Activated gamma-delta T cell treated with Interleukin-2 at 50 U/mL for 16 hours (primary cell): ENCODE measurements around the gene DMBT1.
A peak's percentile ranks its signal among the peaks of the same experiment; 100 is the strongest.
"Not testable (repeated sequence)": the region's sequence is repeated elsewhere in the genome, so short reads cannot be mapped to it uniquely, and the experiment has no call there.

Experiments used
- DNase-seq: peaks from one replicate; pipeline ENCODE4 v3.0.0-alpha.2; 2020

DMBT1 gene

DNA sequence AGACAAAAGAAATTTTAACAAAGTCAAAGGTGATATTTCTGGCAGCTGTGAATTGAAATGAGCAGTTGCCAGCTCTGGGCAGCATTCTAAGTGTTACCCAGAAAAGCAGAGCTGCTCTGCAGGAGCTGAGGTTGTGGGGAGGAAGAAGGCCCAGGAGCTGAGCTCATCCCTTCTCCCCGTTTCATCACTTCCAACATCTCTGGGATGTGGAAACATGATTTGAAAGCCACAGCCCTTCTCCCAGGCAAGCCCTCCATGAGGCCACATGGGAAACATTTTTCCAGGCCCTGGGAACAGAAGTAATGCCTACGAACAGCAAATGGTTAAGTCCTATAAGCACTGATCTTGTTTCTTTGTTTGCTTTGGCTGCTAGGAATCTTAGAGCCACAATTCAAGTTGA, 10.9 kb upstream of the DMBT1 start:
- DNase-seq: no peak

DNA sequence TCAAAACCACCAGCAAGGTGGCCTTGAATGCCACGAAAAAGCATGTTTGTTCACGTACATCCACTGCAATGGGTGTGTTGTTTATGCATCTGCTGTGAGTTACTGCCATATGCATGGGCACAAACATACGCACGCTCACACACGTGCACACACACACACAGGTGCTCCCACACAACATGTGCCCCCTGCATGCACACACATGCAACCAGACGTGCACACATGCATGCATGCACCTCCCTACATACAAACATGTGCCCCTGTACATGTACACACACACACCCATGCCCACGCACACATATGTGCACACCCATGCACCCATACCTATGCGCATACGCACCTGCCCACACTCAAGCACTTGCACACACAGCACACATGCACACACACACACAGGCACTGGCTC, 10.1 kb upstream of the DMBT1 start:
- DNase-seq: no peak

DNA sequence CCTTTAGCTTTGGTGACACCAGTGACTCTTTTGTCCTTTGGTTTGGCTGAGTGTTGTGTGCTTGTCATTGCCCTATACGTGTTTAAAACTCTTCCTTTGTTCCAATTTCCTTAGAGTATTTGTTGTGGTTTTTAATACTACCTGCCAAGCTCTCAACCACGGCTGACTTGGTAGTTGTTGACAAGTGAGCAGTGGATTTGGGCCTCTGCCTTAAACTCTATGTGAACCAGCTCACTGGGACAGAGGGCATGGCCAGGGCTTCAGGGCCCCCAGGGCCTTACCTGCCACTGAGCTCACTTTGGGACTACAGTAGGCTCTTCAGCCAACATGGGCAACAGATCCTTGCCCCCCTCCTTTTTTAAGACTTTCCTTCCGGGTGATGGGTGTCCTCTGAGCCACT, 9.6 kb upstream of the DMBT1 start:
- DNase-seq: no peak

DNA sequence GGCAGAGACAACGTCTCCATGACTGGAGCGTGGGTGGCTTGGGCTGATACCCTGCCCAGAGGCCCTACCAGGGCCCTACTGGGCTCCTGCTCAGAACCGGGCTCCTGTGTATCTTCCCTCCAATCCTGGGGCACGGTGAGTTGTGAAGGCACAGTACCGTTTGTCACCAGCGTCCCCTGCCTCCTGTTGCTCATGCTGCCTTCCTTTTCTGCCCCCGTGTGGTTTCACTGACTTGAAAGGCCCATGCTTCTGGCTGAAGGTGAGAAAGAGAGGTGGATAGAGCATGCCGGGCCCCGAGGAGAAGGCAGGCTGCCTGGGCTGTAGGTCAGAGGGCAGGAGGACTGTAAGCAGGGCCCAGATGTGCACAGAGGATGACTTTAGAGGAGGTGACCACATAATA, 9.1 kb upstream of the DMBT1 start:
- DNase-seq: peak; percentile 46

DNA sequence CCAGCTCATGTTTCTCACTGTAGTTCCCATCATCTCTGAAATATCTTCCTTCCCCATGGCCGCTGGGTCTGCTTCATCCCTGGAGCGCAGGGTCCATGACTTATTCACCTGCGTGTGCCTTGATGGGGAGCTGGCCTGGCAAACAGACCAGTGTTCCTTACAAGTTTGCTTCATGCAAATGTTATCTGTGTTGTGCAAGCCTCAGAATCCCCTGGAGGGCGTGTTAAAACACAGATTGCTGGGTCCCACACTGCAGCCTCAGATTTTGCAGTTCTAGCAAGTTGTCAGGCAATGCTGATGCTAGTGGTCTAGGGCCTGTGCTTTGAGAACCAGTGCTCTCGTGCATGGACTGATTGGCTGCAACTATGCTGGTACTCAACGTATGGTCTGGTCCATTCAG, 7.2 kb upstream of the DMBT1 start:
- DNase-seq: no peak

DNA sequence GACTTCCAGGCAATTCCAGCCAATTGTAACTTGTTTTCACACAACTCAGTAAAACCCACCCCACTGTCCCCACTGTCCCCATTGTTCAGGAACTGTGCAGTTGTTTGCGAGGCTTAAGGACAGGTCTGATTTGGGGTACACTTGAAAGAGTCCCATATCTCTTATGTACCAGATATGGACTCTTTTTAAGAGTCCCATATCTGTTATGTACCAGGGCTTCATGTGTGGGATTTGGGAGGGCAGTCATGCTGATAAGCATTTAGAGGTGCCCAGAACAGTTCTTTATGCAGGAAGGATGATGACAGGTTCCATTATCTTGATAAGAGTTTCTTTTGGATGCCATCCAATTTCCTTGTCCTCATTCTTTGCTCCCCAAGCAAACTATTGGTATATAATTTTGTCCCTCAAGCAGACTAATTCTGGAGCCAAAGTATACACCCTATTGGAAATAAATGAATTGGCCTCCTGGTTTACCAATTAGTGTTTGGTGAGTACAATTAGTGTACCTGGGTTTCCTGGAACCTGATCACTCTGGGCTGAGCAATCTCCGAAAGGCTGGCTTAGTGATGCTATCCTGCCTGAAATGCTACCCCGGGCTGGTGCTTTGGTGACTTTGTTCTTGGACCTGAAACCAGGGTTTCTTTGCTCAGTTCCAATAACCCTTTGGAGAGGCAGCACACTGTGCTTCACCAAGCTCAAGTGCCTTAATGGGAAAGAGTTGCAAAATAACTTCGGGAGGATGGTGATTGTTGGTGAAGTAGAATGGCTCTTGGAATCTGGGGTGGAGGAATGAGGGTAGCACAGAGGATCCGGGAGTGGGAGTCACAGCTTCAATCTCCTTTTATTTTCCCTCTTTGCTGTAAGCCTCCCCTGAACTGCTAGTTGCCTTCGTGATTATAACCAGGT, 6.2 kb upstream of the DMBT1 start:
- DNase-seq: no peak

DNA sequence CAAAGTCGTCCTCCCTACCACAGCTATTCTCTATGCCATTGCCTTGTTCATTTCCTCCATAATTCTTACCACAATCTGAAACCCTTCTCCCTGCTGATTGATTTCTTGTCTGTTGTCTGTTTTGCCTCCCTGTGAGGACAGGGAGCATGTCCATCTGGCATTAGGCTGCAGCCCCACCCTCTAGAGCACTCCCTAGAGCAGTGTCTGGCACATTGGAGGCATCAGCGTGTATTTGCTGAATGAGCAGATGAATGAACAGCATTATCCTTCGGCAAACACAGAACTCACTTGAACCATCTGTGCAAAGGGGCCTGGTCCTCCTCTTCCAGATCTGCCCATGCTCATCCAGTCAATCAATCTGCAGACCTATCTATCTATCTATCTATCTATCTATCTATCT, 5.1 kb upstream of the DMBT1 start:
- DNase-seq: no peak

DNA sequence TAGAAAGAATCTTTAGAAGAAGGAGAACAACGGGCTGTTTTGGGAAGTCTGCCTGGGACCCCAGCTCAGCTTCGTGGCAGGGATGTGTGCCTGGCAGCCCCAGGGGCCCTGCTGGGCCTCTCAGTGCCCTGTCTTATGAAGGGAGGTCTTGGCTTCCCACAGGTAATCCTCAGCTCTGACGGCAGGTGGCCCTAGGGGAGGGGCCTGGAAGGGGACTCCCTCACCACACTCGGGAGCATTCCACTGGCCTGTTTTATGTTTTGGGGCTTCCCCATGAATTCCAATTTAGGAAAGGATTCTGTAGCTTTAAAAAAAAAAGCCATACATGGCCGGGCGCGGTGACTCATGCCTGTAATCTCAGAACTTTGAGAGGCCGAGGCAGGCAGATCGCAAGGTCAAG, 3.0 kb upstream of the DMBT1 start:
- no peak for DNase-seq

DNA sequence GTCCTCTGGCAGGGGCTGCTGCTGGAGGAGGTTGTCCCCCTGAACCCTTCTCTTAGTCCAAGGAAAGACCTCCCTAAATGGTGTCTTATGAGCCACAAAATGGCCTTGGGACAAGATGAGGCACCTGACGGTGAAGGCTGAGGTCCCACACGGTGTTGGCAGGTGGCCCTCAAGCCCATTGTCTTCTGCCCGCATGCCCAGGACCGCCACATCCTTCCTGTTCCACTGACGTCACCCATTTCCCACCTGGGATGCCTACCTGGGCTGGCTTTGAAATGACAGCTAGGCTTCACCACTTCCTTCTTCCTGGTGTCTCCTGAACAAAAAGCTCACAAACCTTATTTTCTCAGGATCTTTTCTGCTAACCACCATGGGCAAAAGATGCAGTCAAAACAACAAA, 2.1 kb upstream of the DMBT1 start:
- DNase-seq: no peak

DNA sequence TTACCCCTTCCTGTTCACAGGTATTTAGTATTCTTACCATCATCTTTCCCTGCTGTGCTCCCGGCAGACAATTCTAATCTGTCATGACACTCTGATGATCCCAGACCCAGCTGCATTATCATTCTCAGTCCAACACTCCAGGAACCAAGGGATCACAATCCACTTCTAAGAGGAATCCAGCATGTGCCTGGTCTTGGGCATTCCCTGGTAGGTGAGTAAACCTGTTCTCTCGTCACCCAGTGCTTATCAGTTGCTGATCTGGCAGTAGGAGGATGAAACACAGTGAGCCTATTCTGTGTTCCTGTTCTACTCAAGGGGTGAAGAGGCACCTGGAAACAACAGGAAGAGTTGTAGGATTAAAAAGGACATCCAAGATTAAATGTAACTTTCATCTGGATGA, 1.3 kb upstream of the DMBT1 start:
- DNase-seq: no peak

DNA sequence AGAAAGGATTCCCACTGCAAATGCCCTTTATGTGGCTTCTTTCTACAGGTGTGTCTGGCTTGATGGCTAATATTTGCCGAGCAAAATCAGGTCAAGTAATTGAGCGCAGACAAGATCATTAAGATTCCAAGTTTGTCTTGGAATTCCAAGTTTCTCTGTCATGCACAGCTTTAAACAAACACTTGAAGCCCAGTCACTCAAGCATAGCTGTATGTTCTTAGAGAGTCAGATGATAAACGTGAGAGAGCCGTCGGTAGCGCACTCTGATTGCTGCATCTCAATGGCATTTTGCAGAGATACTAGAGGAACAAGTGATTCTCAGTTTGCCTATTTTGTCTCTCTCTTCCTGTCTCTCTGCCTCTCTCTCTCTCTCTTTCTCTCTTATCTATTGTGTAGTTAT, 658 bp downstream of the DMBT1 start:
- DNase-seq: no peak

DNA sequence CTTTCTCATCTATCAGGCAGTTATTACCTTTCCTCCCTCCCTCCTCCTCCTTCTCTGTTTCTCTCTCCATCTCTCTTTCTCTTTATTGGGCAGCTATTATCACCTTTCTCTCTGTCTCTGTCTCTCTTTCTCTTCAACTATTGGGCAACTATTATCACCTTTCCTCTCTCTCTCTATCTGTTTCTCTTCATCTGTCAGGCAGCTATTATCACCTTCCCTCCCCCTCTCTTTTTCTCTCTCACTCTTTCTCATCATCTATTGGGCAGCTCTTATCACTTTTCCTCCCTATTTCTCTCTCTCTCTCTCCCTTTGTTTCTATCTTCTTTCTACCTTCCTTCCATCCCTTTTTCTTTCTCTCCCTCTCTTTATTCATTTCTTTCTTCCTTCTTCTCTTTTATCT, 1.2 kb downstream of the DMBT1 start:
- DNase-seq: no peak

DNA sequence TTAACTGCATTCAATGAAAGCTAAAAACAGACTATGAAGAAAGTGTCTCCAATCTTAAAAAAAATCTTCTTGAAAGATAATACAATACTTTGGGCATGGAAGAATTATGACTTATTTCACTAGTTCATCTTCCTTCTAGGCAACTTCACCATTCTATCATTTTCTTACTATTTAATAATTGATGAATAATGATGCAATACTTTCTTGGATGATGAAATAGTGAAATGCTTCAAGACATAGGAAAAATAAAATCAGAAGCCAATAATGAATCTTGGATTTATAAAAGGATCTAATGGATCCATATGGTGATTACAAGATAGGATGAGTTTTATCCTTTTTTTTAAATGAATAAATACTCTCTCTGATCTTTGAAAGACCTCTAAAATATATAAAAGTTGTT, 4.4 kb downstream of the DMBT1 start:
- no peak for DNase-seq

DNA sequence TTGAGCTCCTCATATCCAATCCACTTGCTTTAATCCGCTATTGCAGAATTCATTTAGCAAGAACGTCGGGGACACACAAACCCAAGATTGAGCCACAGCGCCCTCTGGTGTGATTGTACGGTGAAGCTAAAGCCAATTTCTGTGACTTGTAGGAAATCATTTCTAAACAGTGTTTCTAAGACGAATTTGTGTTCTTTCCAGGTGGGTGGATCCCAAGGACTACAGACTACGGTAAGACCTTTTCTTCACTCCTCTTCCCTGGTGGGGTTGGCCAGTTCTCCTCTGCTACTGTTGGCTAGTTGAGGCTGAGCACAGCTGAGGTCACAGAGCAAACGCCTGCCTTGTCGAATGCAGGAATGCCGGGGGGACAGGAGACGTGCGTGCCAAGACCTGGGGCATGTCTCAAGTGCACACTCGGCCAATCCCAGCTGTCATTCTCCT, 5.2 kb downstream of the DMBT1 start:
- peak; percentile 75 for DNase-seq

DNA sequence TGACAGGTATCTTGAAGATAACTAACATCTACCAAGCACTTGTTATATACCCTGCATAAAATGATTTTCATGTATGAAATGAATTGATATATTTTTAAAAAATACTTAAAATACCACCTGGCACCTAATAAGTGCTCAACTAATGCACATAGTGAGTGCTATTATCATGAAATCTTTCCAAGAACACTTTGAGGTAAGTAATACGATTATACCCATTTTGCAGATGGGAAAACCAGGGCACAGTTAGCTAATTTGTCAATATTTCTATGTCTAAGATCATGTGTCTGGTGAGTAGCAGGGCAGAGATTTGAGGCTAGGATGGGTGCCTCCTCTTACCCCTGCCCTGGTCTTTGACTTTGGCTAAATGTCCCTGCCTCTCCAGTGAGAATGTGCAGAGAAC, 6.1 kb downstream of the DMBT1 start:
- DNase-seq: no peak

DNA sequence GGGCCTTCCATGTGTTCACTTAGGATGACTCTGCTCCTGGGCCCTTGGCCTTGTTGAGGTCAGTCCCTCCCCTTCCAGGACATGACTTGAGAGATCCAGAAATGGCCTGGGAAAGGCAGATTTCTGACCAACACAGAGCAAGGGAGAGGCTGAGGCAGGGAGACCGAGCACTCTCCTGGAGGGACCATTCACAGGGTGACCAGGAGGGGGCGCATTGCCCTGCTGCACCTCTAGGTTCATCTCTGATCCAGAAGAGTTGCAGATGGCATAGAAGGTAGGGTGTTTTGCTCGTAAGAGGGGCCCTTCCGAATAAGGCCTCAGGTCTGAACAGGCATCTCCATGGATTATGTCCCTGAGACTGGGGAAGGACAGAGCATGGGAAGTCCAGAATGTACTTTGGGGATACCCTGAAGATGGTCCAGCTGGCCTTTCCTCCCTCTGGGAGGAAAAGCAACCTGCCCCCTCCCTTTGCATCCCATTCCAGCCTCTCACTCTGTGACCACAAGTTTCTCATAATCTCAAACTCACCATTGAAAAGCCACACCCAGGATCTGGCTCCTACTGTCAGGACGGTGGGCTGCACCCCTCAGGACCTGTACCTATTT, 6.6 kb downstream of the DMBT1 start:
- no peak for DNase-seq

DNA sequence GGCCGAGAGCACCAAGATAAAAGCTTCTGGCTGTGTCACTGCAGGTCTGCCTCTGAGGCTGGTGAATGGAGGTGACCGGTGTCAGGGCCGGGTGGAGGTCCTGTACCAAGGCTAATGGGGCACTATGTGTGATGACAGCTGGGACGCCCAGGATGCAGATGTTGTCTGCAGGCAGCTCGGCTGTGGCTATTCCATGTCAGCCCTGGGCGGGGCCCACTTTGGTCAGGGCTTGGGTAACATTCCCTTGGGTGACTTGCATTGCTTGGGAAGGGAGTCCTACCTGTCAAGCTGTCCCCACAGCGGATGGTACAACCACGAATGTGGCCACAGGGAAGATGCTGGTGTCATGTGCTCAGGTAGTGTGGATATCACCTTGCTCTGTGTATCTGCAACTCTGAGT, 8.0 kb downstream of the DMBT1 start:
- no peak for DNase-seq

DNA sequence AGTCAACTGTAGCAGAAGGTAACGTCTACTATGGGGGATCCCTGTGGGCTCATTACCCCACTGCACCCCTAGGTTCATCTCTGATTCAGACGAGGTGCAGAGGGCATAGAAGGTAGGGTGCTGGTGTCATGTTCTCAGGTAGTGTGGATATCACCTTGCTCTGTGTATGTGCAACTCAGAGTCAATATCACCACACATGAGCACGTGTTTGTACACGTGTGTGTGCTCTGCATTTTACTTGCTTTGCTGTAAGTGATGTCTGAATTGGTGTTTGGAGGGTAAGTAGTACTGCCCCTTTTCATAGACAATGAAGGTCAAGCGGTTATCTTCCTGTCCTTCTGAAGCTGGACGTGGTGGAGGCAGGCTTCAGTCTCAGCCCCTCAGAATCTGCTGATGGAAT, 10.4 kb downstream of the DMBT1 start:
- DNase-seq: no peak

DNA sequence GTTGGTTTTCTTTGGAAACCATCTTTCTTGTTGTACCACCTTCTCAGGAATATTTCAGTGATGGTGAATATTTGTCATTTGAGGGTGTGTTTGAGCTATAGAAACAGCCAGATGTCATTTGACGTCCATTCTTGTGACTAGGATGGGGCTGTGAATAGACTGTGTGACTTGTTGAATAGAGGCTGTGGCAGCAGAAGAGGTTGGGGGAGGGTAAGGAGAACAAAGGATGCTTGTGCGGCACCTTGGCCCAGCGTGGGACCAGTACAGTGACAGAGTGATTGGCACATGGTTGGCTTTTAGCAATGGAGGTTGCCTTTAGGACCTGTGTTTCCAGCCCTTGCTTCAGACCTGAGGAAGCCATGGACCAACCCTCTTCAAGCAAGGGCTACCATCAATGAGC, 11.3 kb downstream of the DMBT1 start:
- no peak for DNase-seq

DNA sequence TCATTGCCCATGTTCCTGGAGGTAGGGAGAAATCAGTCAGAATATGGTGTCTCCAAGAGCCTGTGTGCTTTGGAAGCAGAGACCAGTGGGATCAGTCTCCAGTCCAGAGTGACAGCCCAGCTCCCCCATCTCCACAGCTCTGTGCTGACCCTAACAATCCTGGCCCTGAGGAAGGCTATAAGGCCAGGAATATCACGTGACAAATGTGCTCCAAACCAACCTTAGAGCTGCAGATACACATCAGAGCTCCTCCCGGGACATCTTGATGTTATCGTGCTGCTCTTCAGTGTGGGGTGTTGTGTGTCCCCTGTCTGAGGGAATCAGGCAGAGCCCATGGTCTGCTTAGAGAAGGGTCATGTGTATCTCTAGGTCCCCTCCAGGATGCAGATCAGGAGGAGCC, 15.2 kb downstream of the DMBT1 start:
- no peak for DNase-seq

DNA sequence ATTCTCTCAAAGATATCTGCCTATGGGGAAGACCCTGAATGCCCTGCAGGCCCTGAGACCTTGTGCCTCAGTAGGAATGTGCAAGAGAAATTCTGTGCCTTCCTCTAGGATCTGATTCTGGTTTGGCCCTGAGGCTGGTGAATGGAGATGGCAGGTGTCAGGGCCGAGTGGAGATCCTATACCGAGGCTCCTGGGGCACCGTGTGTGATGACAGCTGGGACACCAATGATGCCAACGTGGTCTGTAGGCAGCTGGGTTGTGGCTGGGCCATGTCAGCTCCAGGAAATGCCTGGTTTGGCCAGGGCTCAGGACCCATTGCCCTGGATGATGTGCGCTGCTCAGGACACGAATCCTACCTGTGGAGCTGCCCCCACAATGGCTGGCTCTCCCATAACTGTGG, 15.7 kb downstream of the DMBT1 start:
- no peak for DNase-seq

DNA sequence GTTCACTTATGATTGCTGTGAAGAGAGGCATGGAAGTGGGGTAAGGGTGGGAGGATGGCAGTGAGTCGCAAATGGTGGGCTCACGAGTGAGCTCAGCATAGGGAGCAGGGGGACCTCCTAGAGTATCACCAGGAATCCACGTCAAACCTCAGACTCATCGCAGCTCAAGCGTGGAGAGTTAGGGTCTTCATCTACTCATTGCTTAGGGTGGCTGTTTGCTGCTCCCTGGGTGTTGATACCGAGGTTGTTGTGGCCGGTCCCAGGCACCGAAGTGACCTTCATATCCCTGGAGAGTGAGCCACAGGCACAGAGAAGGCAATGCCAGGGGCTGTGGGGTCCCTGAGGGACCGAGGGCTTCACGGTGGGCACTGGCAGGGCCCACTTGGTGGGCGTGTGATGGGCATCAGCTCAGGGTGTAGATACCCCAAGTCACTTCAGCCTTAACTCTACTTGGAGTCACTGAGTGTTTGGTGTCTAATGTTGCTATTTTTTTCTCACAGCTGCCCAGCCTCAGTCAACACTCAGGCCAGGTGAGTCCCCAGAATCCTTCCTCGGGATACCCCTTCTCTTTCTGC, 16.8 kb downstream of the DMBT1 start:
- no peak for DNase-seq

DNA sequence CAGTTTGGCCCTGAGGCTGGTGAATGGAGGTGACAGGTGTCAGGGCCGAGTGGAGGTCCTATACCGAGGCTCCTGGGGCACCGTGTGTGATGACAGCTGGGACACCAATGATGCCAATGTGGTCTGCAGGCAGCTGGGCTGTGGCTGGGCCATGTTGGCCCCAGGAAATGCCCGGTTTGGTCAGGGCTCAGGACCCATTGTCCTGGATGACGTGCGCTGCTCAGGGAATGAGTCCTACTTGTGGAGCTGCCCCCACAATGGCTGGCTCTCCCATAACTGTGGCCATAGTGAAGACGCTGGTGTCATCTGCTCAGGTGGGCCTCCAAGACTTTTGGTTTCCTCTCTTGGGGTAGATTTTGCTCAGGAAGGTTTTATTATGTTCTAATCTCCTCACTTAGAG, 25.5 kb downstream of the DMBT1 start:
- not testable (repeated sequence) for DNase-seq

DNA sequence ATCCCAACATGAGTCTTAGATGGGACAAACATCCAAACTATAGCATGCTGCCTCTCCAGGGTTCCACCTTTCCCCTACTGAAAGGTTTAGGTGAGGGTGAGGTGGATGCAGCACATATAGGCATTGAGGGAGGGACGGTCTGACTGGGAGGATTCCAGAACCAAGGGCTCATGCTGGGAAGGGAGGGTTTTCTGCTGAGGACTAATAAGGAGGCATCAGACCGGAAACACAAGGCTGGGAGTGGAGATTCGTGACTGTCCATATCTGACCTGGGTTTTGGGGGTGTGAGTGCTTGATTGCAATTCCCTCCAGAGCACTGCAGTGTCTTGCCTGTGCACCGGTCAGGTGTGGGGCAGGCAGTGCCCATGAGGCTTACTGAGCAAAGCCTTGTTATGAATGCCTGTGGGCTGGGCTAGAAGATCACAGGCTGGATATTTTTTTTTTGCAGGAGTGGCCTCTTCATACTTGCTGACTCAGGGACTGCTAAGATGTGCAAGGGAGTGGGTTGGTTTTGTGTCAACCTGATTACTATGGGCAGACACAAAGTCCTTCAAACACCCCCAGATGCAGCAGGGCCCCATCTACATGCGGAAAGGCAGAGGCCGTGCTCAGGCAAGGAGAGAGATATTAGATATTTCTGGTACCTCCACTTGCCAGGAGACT, 26.7 kb downstream of the DMBT1 start:
- DNase-seq: no peak
